Medulla oblongata (tissue), 1 donor: ENCODE measurements around the gene TWIST2.

Source experiments
- DNase-seq: peaks from one replicate; pipeline ENCODE4 v3.0.0-alpha.2; 2015; ENCODE audit errors: extremely low spot score

Gene TWIST2

DNA sequence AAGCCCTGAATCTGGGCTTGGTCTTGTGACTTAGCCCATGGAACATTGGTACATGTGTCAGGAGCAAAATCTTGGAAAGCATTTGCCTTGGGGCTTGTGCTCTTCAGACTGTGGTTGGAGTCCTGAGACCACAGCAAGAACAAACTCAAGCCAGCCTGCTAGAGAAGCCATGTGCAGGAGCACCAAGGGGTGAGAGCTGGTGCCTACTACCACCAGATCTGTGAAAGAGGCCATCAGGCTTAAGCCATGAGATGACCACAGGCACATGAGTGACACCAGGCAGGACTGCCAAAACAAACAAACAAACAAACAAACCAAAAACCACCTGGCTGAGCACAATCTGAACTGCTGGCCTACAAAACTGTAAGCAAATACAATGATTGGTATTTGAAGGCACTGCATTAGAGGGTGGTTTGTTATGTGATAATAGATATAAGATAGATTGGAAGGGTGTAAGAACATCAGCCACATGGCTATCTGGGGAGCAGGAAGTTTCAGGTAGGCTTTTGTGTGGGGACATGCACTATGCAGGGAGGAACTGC is 9.0 kb upstream of the TWIST2 start:
- DNase-seq, result no peak

DNA sequence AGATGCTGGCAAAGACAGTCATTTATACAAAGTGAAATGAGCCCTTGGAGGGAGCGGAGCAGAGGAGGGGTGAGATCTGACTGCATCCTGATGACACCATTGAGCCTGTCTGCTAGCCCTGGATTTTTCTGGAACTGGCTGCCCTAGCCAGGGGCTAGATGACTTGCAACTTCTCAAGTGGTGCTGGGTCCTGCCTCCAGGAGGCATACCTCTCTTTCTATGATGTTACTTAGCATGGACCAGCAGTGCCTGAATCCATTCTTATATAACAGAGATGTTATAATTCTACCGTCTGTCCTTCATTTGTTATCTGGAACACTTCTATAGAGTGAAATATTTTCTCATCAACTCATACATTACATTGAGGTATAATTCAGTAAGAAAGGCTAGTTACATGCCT is 8.5 kb upstream of the TWIST2 start:
- DNase-seq, result no peak

DNA sequence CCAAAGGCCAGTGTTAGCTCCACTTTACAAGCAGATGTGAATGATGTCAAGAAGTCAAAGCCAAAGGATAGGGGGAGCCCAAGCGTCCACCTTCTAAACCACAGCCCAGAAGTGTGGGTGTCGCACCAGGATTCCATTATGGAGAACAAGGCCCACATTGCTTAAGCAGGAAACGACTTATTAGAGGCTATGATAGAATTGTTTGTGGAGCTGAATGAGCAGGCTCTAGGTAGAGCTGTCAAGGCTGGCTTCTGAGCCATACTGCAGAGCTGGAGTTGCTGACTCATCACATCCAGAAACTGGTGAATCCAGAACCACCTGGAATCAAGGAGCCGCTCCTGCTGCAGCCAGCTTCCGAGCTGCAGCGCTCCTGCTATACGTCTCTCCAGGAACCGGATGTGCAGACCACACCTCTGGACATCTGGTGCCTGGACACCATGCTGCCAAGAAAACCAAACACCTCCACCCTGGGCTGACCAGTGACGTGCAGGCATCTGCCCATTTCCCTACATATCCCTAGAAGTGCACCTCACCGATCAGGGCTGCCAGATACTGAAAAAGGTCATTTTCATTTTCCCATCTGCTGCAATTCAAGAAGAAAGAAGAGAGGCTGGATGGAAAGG is 6.2 kb upstream of the TWIST2 start:
- no peak for DNase-seq

DNA sequence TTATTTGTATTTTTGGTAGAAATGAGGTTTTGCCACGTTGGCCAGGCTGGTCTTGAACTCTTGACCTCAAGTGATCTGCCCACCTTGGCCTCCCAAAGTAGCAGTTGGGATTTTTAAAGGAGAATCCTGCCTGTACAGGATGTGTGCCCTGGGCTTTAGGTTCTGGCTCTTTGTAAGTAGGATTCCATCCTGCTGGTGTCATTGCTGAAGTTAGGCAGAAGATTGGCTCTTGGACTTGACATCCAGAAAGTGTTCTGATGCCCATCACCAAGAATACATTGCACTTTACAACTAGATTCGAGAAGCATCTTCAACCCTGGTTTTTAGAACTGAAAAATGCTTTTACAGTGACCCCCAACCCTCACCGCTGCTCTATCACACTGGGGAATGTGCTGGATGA is 4.4 kb upstream of the TWIST2 start:
- DNase-seq, result no peak

DNA sequence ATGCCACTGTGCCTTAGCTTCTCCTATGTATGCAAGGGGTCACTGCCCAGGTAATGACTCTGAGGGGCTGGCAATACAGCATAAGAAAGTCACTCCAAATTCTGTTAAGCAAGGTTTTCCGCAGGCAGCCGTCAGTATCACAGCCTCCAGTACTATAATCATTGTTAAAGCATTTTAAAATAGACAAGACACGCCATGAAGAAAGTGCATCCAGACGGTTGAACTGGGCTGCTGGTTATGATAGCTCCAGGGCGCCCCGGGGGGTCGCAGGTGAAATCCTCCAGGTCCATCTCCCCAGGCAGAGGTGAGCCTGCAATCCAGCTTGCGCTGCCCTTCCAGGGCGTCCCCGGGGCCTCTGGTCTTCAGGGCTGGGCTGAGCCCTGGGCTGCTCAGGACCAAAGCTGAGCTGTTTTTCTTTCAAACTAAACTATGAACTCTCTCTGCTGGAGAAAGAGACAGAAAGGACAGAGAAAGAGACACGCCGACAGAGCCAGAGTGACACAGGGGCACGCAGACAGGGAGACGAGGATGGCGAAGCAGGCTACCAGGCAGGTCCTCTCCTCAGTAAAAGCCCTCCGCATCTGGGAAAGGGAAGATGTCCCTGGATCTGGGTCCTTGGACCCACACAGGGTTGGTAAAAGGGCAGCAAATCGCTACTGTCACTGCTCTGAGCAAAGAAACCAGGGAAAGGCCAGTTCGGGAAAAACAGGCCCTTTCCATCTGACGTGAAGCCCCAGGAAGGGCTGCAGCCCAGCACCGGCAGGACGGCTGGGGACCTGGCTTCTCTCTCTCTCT is 2.1 kb upstream of the TWIST2 start:
- DNase-seq, result no peak

DNA sequence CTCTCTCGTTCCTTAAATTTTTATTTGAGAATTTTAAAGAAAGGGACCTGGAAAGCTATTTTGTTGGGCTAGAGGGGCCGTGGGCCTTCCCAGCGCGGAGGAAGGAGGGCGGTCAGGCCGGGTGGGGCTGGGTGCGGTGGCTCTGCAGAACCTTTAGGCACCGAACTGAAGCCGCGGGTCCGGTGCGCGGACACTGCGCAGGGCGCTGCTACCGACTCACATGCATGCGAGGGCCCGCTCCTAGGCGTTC is 1.6 kb upstream of the TWIST2 start:
- DNase-seq, result no peak

DNA sequence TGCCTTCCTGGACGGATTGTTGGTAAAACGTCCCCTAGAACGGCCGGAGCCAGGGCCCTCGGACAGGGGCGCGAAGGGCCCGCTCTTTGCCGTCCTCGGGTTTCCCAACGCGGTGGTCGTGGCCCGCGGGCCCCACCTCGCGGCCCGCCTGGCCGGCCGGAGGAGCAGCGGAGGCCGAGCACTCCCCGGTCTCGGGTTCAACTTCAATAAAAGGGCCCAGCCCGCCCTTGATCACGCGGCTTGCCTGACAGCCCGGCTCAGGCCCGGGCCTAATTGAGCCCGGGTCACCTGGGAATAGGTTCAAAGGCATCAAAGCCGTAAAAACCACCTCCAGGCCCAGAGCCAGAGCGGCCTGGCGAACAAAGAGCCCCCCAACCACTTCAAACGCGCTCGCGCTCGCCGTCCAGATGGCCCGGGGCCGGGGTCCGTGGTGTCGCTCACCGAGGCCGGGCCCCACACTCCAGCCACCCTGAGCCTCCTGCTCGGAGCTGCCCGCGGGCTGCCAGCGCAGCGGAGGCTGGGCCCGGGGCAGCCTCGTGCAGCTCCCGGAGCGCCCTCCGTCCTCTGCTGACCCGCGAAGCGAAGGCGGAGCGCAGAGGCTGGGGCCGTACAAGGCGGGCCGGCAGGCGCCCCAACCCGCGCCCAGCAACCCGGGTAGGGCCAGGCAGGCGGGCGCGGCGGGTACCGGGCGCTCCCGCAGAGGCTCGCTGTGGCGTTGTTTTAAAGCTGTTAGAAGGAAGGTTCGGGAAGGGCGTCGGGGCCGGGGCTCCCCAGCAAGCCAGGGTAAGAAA is 1.1 kb upstream of the TWIST2 start:
- no peak for DNase-seq

DNA sequence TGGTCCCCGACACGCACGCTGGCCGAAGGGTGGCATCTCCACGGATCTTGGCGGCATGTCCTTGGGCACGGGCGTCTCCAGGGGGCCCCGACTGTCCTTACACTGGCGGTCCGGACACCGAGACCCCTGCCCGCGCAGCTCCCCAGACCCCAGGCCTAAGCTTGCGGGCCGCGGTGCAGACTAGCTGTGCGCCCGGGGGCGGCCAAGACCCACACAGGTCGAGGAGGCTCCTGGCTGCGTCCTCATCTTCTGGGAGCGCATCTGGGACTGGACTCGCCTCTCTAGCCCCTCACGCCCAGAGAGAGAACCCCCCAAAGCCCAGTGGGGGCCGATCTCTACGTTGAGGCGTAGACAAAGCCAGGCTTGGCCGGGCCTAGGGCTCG is 475 bp upstream of the TWIST2 start:
- DNase-seq, result no peak

DNA sequence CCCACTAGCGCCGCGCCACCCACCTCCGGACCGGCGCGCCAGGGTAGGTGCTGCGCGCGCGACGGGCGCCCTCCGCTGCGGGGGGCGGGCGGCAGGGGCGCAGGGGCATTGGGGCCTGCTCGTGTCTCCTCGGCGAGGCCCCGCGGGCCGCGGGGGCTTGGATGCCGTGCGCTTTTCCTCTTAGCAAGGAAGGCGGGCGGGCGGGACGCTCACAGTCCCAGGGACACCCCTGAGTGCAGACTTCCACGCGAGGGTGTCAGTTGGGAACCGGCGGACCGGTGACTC is 748 bp downstream of the TWIST2 start:
- DNase-seq, result no peak

DNA sequence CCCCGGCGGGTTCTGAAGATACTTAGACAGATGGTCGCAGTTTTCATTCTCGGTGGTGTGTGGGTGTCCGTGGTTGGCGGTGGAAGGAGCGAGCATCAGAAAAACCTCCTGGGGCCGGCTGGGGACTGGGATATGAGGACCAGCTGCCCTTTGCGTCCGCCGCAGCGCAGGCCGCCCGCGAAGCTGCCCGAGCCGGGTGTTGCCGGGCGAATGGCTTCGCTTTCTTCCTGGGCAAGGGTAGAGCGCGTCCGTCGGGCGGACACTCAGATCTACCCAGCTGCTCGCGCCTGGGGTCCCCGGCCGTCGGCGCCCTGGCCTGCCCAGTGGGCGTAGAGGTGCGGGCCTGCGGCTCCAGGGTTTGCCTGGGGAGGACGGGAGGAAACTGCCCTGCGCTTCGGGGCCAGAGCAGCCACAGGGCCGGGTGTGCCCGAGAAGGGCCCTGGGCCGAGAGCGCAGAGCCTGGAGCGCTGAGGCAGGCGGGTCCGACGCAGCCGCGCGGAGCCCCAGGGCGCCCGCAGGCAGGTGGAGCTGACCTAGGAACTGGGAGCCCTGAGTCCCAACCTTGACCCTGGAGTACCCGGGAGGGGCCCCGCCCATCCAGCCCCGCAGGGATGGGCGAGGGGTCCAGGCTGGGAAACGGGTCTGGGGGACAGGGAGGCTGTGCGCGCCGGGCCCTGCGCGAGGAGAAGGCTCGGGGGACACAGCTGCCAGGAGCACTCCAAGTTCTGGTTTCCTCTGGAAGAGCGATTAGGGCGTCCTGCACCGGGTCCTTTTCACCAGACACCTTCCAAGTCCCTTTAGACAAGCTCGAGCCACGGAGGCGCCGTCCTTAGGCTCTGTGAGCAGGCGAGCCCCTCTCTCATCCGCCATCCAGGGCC is 1.3 kb downstream of the TWIST2 start:
- no peak for DNase-seq

DNA sequence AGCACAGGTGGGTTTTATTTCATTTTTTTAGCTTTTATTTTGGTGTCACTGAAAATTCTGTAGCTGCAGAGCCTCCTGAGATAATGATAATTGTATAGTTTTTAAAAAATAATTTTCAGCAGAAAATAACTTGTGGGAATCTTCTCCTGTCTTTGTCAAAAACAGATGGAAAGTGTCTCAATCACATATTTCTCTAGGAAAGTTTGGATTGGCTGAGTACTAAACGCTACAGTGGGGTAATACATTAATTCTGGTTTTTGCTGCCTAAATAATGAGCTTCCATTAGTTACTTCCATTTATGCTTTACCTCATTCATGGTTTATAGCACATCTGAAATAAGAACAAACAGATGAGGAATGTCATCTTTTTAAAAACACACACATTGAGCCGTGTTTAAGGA is 2.2 kb downstream of the TWIST2 start:
- DNase-seq, result no peak

DNA sequence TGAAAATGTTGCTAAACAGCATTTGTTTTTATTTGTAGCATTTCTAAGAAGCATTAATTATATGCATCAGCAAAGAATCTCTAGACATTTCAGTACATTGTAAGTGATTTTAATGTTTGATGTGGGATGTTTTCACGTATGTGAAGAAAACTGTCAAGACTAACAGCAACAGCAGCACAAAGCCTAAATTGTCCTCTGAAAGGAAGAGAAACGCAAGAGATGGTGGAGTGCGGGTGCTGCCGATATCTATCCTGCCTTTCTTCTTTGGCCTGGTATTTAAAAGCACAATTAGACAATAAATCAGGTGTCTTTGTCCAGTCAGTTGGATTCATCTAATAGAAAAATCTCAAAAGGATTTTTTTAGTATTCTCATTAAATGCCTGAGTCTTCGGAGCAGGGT is 3.1 kb downstream of the TWIST2 start:
- DNase-seq, result no peak

DNA sequence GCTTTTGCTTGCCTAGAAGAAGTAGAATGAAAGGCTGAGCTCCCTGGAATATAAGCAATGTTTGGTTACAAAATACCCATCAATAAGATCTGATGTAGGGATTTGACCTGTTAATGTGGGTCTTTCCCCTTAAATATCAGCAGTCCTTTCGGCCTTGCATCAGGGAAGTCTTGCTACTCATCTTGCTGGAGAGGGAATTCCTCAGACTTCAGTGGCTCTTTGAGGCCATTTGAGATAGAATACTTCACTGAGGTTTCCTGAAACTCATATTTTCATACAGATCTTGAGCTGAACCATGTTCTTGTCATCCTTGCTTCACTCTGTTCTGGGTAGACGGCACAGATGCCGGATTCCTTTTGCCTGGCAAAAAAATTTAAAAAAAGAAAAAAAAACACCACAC is 3.9 kb downstream of the TWIST2 start:
- no peak for DNase-seq

DNA sequence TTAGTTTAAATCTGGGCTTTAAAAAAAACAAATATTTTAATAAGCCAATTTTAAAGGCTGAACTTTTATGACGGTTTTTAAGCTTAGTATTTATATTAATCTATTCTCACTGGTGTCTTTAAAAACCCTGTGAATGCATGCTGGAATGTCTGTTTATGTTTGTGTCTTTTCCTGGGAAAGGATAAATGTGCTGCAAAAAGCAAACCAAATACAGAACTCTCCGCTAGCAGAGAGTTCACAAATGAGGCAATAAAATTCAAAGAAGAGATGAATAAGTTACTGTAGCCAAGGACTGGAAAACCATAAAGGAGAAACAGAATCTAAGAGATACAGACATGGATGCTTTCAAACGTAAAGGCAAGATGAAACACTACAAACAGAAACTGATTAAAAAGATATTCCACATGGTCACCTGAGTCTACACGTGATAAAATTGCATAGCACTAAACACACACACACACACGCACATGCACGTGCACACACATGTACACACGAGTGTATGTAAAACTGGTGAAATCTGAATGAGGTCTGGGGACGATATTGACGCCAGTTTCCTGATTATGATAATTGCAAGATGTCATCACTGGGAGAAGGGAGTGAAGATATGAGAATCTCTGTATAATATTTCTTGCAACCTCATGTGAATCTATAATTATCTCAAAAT is 4.5 kb downstream of the TWIST2 start:
- DNase-seq, result no peak

DNA sequence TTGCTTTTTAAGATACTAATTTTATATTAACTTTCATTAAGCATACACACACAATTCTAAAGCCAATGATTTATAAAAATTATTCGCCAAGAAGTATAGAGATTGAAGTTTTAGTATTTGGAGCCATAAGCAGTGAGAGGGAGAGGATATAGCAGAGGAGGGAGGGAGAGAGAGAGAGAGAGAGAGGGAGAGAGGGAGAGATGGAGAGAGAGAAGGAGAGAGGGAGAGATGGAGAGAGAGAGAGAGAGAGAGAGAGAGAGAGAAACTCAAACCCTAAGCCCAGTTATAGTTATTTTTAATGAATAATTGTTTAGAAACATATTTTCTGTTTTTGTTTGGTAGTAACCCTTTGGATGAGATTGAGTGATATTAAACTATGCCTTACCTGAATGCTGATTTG is 5.3 kb downstream of the TWIST2 start:
- DNase-seq, result no peak

DNA sequence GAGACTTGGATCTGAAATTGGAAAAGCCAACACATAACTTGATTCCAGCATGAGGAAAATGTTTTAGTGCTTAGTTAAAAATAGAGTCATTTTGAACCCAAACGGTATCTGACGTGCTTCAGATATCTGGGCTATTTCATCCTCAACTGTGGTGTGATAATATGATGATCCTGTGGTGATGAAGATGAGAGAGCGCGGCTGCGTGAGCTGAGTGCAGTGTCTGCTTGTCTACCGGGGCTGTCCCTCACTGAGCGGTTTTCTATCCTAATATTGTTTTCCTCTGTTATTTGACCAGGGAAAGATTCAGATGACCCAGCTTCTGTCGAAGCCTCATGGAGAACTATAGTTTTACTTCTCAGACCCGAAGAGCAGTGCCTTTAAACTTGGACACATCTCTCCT is 5.8 kb downstream of the TWIST2 start:
- DNase-seq, result no peak

DNA sequence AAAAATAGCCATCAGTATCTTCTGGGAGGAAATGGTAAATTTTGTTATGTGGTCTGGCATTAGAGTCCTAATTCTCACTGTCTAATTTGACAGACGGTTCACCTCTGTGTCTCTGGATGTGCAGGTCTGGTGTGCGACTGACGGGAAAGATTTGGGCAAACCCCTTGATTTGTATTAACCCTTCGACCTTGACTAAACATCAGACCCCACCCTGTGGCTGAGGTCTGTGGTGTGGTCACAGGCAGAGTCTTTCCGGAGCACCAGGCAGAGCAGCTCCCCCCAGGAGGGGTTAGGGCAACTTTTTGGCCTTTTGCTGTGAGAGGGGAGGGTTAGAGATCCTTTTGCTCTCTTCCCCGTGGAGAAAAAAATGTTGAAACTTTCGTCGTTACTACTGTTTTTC is 6.4 kb downstream of the TWIST2 start:
- no peak for DNase-seq

DNA sequence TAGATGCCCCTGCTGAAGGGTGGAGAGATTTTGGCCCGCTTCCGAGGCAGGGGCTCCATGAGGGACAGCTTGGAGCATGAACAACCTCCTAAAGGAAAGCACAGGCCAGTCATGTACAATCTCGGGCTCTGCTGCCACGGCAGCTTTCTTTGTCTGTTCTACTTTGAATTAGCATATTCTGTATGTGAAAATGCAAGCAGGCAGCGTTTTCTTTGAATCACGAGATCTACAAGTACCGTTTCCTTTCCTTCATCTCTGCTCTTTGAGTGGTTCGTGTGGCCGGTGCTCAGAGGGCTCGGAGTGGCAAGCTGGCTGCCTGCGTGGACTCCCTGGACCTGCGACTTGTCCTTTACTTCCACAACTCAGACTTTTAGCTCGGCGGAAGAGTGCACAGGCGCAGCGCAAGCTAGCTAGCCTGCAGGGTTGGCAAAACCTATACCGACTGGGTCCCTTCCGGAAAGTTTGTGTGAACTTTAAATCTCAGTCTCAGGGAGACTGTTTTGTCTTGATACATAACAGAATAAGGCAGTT is 6.9 kb downstream of the TWIST2 start:
- no peak for DNase-seq

DNA sequence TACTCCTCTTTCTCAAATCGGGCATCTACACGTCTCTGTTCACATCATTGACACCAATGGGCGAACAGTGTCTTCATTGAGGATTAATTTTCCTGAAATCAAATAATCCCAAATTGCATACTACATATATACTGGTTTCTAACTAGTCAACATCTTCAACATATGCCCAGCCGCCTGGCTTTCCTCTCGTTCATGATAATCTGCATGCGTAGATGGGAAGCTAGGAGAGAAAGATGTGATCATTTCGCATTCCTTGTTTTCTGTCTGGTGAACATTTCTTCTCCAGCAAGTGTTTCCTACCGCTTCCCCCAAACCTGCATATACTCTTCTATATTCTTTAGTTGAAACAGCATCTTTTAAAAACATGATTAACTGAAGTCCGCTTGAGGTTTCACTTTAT is 7.4 kb downstream of the TWIST2 start:
- DNase-seq, result no peak

DNA sequence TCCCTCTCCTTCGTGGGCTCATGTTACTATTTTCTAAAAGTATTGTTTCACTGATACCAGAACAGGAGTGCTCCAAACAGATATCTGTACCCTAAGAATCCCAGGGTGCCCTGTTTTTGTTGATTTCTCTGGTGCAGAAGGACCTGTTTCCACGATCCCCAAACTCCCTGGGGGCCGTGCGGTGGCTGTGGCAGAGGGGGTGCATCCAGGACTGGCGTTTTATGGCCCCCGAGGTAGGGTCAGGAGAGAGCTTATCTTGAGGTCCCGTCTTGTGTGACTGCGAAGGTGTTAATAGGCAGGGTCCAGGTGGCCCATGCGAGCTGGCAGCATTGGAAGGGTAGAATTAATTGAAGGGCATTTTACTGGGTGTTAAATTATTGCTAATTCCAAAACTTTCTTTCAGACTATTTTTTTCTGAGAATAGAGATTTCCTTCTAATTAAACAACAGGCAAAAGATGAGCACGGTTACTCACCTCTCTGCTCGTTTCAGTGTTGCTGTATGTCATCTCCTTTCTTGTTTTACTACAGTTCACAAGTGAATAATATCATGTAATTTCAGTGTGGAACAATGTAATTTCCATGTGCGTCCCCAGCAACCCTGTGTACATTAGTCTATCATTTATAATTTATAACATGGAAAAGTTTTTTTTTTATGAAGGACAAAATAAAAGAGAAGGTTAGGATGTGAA is 8.2 kb downstream of the TWIST2 start:
- no peak for DNase-seq
